ENCODE data around the gene PLA2R1. TPM values are rescaled to one million over a fixed set of nuclear protein-coding genes. Genes with fewer than 3 reads are reported as not detected.

PLA2R1 gene
- total RNA-seq, 1 donor from 2014 or later = 9.3 TPM

DNA sequence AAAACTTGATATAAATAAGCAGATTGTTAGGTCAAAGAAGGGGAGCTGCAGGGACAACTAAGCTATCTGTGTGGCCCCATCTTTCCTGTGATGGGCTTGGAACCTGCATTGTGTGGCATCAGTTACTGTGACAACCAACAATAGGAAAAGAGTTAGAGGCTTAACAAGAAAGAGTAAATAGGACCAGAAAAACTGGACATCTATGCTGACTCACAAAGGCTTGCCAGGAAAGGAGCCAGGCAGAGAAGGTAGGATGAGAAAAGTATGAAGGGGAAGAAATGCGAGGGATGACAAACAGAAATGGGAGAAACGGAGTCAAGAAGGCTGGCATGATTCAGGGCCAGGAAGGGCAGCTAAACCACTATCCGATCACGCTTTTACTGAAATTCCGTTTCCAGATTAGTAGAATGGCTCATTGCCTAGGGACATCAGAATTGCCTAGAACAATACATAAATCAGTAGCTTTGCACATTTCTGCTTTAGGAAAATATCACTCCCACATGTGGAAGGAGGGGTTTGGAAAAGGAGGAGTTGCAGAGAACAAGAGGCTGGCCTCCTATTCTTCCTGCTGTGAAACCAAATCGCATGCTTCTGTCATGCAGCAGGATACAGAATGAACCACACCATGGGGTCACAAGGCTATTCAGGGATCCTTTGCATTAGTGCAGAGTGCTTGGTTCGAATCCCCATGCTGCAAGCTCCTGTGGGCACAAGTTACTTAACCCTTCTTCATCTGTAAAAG is 7.3 kb downstream of the PLA2R1 start:
- Histone ChIP-seq H3K9me3 (no peaks in the 10 kb centered on the region), H3K27ac (peak overlapping the region in 1 of 2 donors; percentile 13), H3K4me1 (peaks cover 0 to 10% of the 10 kb centered on the region in 2 donors), H3K36me3 (no peaks in the 10 kb centered on the region), H3K27me3 (no peaks in the 10 kb centered on the region), H3K4me3 (no peak overlapping the region)
- intact Hi-C loops (cut with DNase I) = no loop called here
- TF ChIP-seq CTCF (IDR thresholded peaks at IDR 0.05) = no peak
- DNase-seq (ENCODE audit: low spot score in 2 of 2) = no peak

DNA sequence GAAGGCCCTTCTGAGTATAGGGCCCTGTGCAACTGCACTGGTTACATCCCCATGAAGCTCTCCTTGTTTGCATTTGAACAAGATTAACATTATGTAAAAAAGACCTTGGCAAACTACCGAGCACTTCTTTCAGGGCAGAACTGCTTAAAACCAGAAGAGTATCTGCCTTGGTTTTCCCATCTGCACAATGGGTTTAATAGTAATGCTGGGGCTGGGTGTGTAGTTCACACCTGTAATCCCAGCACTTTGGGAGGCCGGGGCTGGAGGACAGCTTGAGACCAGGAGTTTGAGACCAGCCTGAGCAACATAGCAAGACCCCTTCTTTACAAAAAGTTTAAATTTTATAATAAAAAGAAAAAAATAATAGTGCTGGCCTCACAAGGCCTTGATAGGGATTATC is 8.5 kb downstream of the PLA2R1 start:
- Histone ChIP-seq H3K36me3 (no peaks in the 10 kb centered on the region), H3K4me3 (no peak overlapping the region), H3K27me3 (no peaks in the 10 kb centered on the region), H3K9me3 (no peaks in the 10 kb centered on the region), H3K4me1 (peaks cover 0 to 10% of the 10 kb centered on the region in 2 donors), H3K27ac (no peak overlapping the region)
- intact Hi-C loops (cut with DNase I) = no loop called here
- TF ChIP-seq CTCF (IDR thresholded peaks at IDR 0.05) = no peak
- no peak for DNase-seq (ENCODE audit: low spot score in 2 of 2)

GRCh38 chr2:160052531-160052930 is 9.9 kb downstream of the PLA2R1 start:
- no peaks in the 10 kb centered on the region for H3K9me3 ChIP-seq
- H3K36me3 ChIP-seq = no peaks in the 10 kb centered on the region
- H3K27ac ChIP-seq = peak overlapping the region in 1 of 2 donors; percentile 23
- no peak for DNase-seq (ENCODE audit: low spot score in 2 of 2)
- no peak for TF ChIP-seq CTCF (IDR thresholded peaks at IDR 0.05)
- peaks cover 0 to 10% of the 10 kb centered on the region in 2 donors for H3K4me1 ChIP-seq
- no peak overlapping the region for H3K4me3 ChIP-seq
- no peaks in the 10 kb centered on the region for H3K27me3 ChIP-seq
- intact Hi-C loops (cut with DNase I) = no loop called here

- Histone ChIP-seq H3K27me3 (no peaks in the 10 kb centered on the region), H3K4me3 (no peak overlapping the region), H3K4me1 (peaks cover 0 to 10% of the 10 kb centered on the region in 2 donors), H3K36me3 (no peaks in the 10 kb centered on the region), H3K27ac (no peak overlapping the region), H3K9me3 (no peaks in the 10 kb centered on the region)
- intact Hi-C loops (cut with DNase I) = no loop called here
- no peak for DNase-seq (ENCODE audit: low spot score in 2 of 2)
- no peak for TF ChIP-seq CTCF (IDR thresholded peaks at IDR 0.05)
Observed at GRCh38 chr2:160051371-160051800, 11.0 kb downstream of the PLA2R1 start.

DNA sequence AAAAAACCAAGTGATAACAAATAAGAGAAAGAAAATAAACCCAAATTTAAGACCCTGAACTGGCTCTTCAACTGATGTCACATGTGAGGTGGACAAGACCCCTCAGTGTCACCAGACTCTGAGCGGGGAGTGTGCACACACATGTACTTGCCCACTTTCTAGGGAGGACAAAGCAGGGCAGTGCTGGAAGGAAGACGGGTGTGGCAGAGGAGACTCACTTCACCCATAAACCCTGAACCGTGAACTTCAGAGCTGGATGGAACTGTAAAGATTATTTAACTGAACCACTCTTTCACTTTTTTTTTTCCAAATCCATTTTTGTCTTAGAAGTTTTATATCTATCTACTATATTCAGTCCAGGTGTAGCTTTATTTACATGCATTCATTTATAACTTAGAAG is 12.3 kb downstream of the PLA2R1 start:
- Histone ChIP-seq H3K4me3 (no peak overlapping the region), H3K36me3 (no peaks in the 10 kb centered on the region), H3K4me1 (peaks cover 0 to 7% of the 10 kb centered on the region in 2 donors), H3K27me3 (no peaks in the 10 kb centered on the region), H3K9me3 (no peaks in the 10 kb centered on the region), H3K27ac (no peak overlapping the region)
- TF ChIP-seq CTCF (IDR thresholded peaks at IDR 0.05) = no peak
- intact Hi-C loops (cut with DNase I) = no loop called here
- no peak for DNase-seq (ENCODE audit: low spot score in 2 of 2)

Measured in ascending aorta (tissue), 2 donors.